GM20000 (cell line): ENCODE results near the gene MICAL2.

ENCODE experiments used
- DNase-seq: peaks from one replicate; pipeline ENCODE4 v3.0.0; 2012; ENCODE audit warnings: low spot score
- CTCF ChIP-seq: IDR thresholded peaks from 2 replicates; pipeline ENCODE4 v1.5.1; 2012; ENCODE audit warnings: mild to moderate bottlenecking, control low read depth; ENCODE audit errors: extremely low read depth, missing control alignments

MICAL2 gene

GRCh38 chr11:12116425-12117032 lies 6.1 kb downstream of the MICAL2 start:
- TF ChIP-seq CTCF, result no peak
- DNase-seq, result no peak

GRCh38 chr11:12117200-12117599 lies 6.8 kb downstream of the MICAL2 start:
- DNase-seq, result no peak
- TF ChIP-seq CTCF, result no peak

DNA sequence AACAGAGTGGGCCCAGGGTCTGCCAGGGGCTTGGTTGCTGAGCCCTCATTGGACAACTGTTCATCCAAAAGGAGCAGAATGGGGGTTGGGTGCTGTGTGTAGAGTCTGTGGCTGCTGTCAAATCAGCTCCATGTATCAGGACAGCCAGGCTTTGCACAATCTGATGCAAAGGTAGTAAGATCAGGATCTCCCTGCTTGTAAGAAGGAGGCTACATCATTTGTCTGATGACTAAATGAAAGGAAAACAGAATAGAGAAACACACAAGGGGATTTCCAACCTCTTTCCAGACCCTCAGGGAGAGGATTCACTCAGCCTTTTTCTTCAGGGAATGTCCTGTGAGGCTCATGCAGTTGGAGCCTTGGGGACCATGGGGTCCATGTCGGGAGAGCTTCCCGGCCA lies 7.2 kb downstream of the MICAL2 start:
- no peak for DNase-seq

GRCh38 chr11:12118949-12119348 lies 8.6 kb downstream of the MICAL2 start:
- no peak for TF ChIP-seq CTCF
- no peak for DNase-seq

More for the DNA sequence above, 7.2 kb downstream of the MICAL2 start:
- TF ChIP-seq CTCF, result no peak

GRCh38 chr11:12119502-12119901 lies 9.1 kb downstream of the MICAL2 start:
- no peak for DNase-seq
- no peak for TF ChIP-seq CTCF

DNA sequence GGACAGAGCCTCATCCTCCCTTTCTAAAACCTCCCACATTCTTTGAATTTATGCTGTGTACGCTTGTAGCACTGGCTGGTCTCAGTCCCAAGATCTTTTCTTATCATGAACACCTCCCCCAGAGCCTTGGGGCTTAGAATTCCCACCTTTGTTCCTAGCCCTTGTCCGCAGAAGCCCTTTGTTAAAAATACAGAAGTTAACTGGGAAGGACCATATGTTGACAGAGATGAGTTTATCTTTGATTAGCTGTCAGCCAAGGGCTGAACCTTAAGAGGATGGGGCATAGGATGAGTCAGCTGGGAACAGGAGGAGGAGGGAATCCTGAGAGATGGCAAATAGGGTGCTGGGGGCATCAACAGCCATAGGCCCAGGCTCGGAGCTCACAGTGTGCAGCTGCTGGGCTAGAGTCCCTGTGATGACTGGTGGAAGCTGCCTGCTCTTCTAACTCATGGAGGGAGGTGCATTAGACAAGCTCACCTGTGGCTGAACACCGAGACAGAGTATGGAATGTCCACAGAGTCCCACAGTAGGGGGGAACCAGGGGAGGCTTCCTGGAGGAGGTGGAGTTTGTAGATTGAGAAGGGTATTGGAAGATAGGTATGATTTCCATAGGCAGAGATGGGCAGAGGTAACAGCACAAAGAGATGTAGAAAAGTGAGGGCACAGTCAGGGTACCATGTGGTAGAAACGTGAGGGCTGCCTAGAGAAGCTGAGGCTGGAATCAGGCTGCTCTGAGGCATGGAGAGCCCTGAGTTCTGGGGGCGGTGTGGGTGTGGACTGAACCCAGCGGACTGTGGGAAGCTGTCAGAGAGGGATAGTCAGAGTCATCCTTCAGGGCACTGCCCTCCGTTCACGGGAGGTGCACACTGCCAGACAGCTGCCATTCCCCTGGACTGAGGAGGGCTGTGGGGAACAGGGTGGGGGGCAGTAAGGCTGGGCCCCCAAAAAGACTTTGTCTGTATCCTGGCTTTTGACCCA lies 9.9 kb downstream of the MICAL2 start:
- DNase-seq, result no peak
- TF ChIP-seq CTCF, result no peak

DNA sequence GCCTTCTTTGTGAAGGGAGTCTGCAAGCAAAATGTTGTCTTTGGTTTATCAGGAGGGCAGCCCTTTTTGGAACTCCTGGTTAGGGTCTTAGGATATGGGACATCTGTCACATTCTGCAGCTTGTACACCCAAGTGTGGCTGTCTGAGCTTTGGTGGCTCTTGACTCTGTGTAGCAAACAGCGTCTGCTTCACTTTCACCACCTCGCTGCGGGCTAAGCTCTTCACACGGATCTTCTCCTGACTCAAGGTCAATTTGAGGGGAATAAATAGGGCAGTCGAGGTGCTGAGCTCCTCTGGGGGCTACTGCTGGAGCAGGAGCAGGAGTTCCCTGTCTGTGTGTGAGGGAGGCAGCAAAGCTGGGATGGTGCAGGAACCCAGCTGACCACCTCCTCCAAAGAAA lies 10.6 kb downstream of the MICAL2 start:
- DNase-seq, result no peak
- no peak for TF ChIP-seq CTCF
